H1 (cell line): Measurements from ENCODE around the gene MBNL3. TPM values are rescaled to one million over a fixed set of nuclear protein-coding genes. Genes with fewer than 3 reads are reported as not detected.

Experiments
- CTCF ChIA-PET: fragments of 300-600 bp; sonication (Branson Sonifier 250); formaldehyde crosslinking; loops from one replicate; lab custom pipeline; 2021; ENCODE audit not compliant: partially characterized antibody; lab: Charles Lee
- POLR2A ChIA-PET: fragments of 300-600 bp; sonication (Branson Sonifier 250); formaldehyde crosslinking; loops from one replicate; lab custom pipeline; 2021; ENCODE audit warnings: inconsistent platforms; ENCODE audit not compliant: partially characterized antibody; lab: Charles Lee
- DNase-seq, 2 experiments: peaks; one replicate each; pipeline versions ENCODE4 v3.0.0 to v3.0.0-alpha.2; 2010 to 2022; ENCODE audit warnings: low spot score in 2 of 2, low read depth in 1 of 2, mixed read lengths in 1 of 2
- FAIRE-seq: peaks from 2 replicates; lab custom pipeline; 2011; peaks lifted over from hg19 to GRCh38; lab: Jason Lieb, UNC
- H2AFZ ChIP-seq: 2 replicates; pipeline ENCODE4 v1.8.1; 2012; ENCODE audit warnings: low read length, inconsistent platforms
- H2AK5ac ChIP-seq: 2 replicates; pipeline ENCODE4 v1.6.1; 2013; ENCODE audit warnings: low read depth, low read length
- H2BK120ac ChIP-seq: replicated peaks from 2 replicates; pipeline ENCODE3; 2013; ENCODE audit warnings: low read depth, low read length, inconsistent platforms
- H2BK12ac ChIP-seq: 2 replicates; pipeline ENCODE4 v1.6.1; 2013; ENCODE audit warnings: low read depth, low read length
- H2BK15ac ChIP-seq: 2 replicates; pipeline ENCODE4 v1.6.1; 2013; ENCODE audit warnings: low read length
- H2BK20ac ChIP-seq: 2 replicates; pipeline ENCODE4 v1.6.1; 2013; ENCODE audit warnings: low read length
- H2BK5ac ChIP-seq: 2 replicates; pipeline ENCODE4 v1.6.1; 2013; ENCODE audit warnings: low read depth, low read length
- H3K14ac ChIP-seq: 2 replicates; pipeline ENCODE4 v1.6.1; 2013; ENCODE audit warnings: inconsistent platforms; ENCODE audit not compliant: insufficient read length
- H3K18ac ChIP-seq: 2 replicates; pipeline ENCODE4 v1.6.1; 2013; ENCODE audit warnings: low read length; ENCODE audit errors: extremely low read depth
- H3K23ac ChIP-seq: 2 replicates; pipeline ENCODE4 v1.6.1; 2013; ENCODE audit warnings: inconsistent platforms; ENCODE audit not compliant: insufficient read length
- H3K23me2 ChIP-seq: 2 replicates; pipeline ENCODE4 v1.6.1; 2013; ENCODE audit warnings: low read depth, low read length
- H3K27ac ChIP-seq: 2 replicates; pipeline ENCODE4 v1.6.1; 2011; ENCODE audit warnings: low read depth, low read length, inconsistent platforms
- H3K27me3 ChIP-seq, 4 experiments: replicated peaks in 1 of 4; 1 replicate in 1 of 4; 2 replicates in 3 of 4; pipeline versions ENCODE4 v1.6.1 to v1.8.1; 2011 to 2013; ENCODE audit warnings: low read length in 3 of 4, mild to moderate bottlenecking in 3 of 4, inconsistent platforms in 2 of 4, mixed read lengths in 2 of 4, moderate library complexity in 1 of 4; ENCODE audit not compliant: control insufficient read depth in 3 of 4, insufficient read depth in 3 of 4; ENCODE audit errors: extremely low read depth in 1 of 4
- H3K36me3 ChIP-seq, 4 experiments: 2 replicates each; pipeline versions ENCODE4 v1.6.1 to v1.8.1; 2011 to 2013; ENCODE audit warnings: mild to moderate bottlenecking in 4 of 4, low read length in 3 of 4, moderate library complexity in 2 of 4, control low read depth in 1 of 4, inconsistent platforms in 1 of 4; ENCODE audit not compliant: insufficient read depth in 4 of 4, control insufficient read depth in 2 of 4
- H3K4ac ChIP-seq: replicated peaks from 2 replicates; pipeline ENCODE3; 2013; ENCODE audit warnings: low read length, low read depth, mixed read lengths, inconsistent platforms; ENCODE audit not compliant: insufficient read length
- H3K4me1 ChIP-seq, 4 experiments: replicated peaks in 1 of 4; 1 replicate in 1 of 4; 2 replicates in 3 of 4; pipeline versions ENCODE4 v1.6.1 to v1.8.1; 2011 to 2013; ENCODE audit warnings: low read length in 3 of 4, inconsistent platforms in 2 of 4, mixed read lengths in 1 of 4; ENCODE audit not compliant: insufficient read depth in 4 of 4, control insufficient read depth in 3 of 4
- H3K4me2 ChIP-seq, 2 experiments: 2 replicates each; pipeline versions ENCODE4 v1.6.1 to v1.8.1; 2011 to 2013; ENCODE audit warnings: low read depth in 2 of 2, low read length in 2 of 2, control low read depth in 1 of 2, inconsistent platforms in 1 of 2, mild to moderate bottlenecking in 1 of 2; ENCODE audit not compliant: insufficient read depth in 1 of 2
- H3K4me3 ChIP-seq, 4 experiments: fragments of 200-600, 300-600 bp in 1 of 4; sonication (generic), shearing (Covaris generic), sonication (Bioruptor Twin) in 1 of 4; 2 replicates each; pipeline versions ENCODE4 v1.5.1 to v1.8.1; 2011 to 2016; ENCODE audit warnings: low read length in 4 of 4, low read depth in 3 of 4, control low read depth in 2 of 4, inconsistent platforms in 2 of 4, mild to moderate bottlenecking in 2 of 4, mixed read lengths in 1 of 4, moderate library complexity in 1 of 4; ENCODE audit not compliant: insufficient read depth in 2 of 4; ENCODE audit errors: extremely low read depth in 1 of 4
- H3K56ac ChIP-seq: replicated peaks from 2 replicates; pipeline ENCODE3; 2013; ENCODE audit warnings: low read depth, mild to moderate bottlenecking, mixed read lengths, low read length, inconsistent platforms; ENCODE audit not compliant: insufficient read length
- H3K79me1 ChIP-seq: 2 replicates; pipeline ENCODE4 v1.6.1; 2013; ENCODE audit warnings: low read depth, low read length, control low read depth
- H3K79me2 ChIP-seq, 2 experiments: 2 replicates each; pipeline versions ENCODE4 v1.6.1 to v1.8.1; 2012 to 2013; ENCODE audit warnings: low read length in 2 of 2, mild to moderate bottlenecking in 2 of 2, inconsistent platforms in 1 of 2; ENCODE audit not compliant: insufficient read depth in 2 of 2, control insufficient read depth in 1 of 2
- H3K9ac ChIP-seq, 4 experiments: replicated peaks in 1 of 4; 1 replicate in 1 of 4; 2 replicates in 3 of 4; pipeline versions ENCODE4 v1.6.1 to v1.8.1; 2011 to 2013; ENCODE audit warnings: low read depth in 3 of 4, low read length in 3 of 4, control low read depth in 2 of 4, mild to moderate bottlenecking in 2 of 4, moderate library complexity in 2 of 4, inconsistent platforms in 1 of 4; ENCODE audit errors: extremely low read depth in 1 of 4
- H3K9me3 ChIP-seq, 2 experiments: 2 replicates each; pipeline versions ENCODE4 v1.6.1 to v1.8.1; 2012 to 2013; ENCODE audit warnings: mild to moderate bottlenecking in 2 of 2, moderate library complexity in 2 of 2, control low read depth in 1 of 2, inconsistent platforms in 1 of 2, low read depth in 1 of 2, low read length in 1 of 2, mixed read lengths in 1 of 2; ENCODE audit not compliant: insufficient read depth in 2 of 2
- H4K20me1 ChIP-seq, 2 experiments: replicated peaks in 1 of 2; 2 replicates each; pipeline versions ENCODE3 to v1.8.1; 2011 to 2013; ENCODE audit warnings: inconsistent platforms in 2 of 2, low read length in 2 of 2, mild to moderate bottlenecking in 1 of 2; ENCODE audit not compliant: insufficient read depth in 2 of 2, control insufficient read depth in 1 of 2
- H4K5ac ChIP-seq: 2 replicates; pipeline ENCODE4 v1.6.1; 2013; ENCODE audit warnings: low read length, low read depth, mixed read lengths, inconsistent platforms; ENCODE audit not compliant: insufficient read length
- H4K8ac ChIP-seq: 2 replicates; pipeline ENCODE4 v1.8.0; 2013; ENCODE audit warnings: mild to moderate bottlenecking, moderate library complexity, low read length, inconsistent platforms; ENCODE audit not compliant: insufficient read depth; ENCODE audit errors: extremely low read depth
- H4K91ac ChIP-seq: replicated peaks from 2 replicates; pipeline ENCODE3; 2013; ENCODE audit warnings: low read length, mixed read lengths, inconsistent platforms; ENCODE audit not compliant: insufficient read length
- ATF2 ChIP-seq: IDR thresholded peaks from 2 replicates; pipeline ENCODE4 v1.6.1; 2012; ENCODE audit warnings: low read length, inconsistent platforms
- CHD1 ChIP-seq: IDR thresholded peaks from 2 replicates; pipeline ENCODE4 v1.6.1; 2012; ENCODE audit warnings: low read depth, low read length, improper control_type of control experiment
- CHD2 ChIP-seq: IDR thresholded peaks from 2 replicates; pipeline ENCODE4 v1.6.1; 2012; ENCODE audit warnings: low read length, improper control_type of control experiment
- CTBP2 ChIP-seq: IDR thresholded peaks from 2 replicates; pipeline ENCODE4 v1.7.0; 2011; ENCODE audit warnings: borderline replicate concordance, mild to moderate bottlenecking, moderate library complexity, mixed read lengths, low read length; ENCODE audit not compliant: insufficient read depth, insufficient read length
- EGR1 ChIP-seq: IDR thresholded peaks from 2 replicates; pipeline ENCODE4 v1.6.1; 2011; ENCODE audit warnings: low read depth, low read length, borderline replicate concordance
- EP300 ChIP-seq, 2 experiments: IDR thresholded peaks; 1 replicate in 1 of 2; 2 replicates in 1 of 2; pipeline ENCODE4 v1.6.1; 2011 to 2012; ENCODE audit warnings: low read depth in 2 of 2, low read length in 2 of 2, mild to moderate bottlenecking in 2 of 2, borderline replicate concordance in 1 of 2, inconsistent platforms in 1 of 2, moderate library complexity in 1 of 2
- JUN ChIP-seq: IDR thresholded peaks from 2 replicates; pipeline ENCODE4 v1.6.1; 2011; ENCODE audit warnings: low read depth, mild to moderate bottlenecking, improper control_type of control experiment, low read length
- NRF1 ChIP-seq: IDR thresholded peaks from 2 replicates; pipeline ENCODE4 v1.6.1; 2011; ENCODE audit warnings: mild to moderate bottlenecking, low read depth, low read length, improper control_type of control experiment
- POU5F1 ChIP-seq: IDR thresholded peaks from 2 replicates; pipeline ENCODE4 v1.6.1; 2011; ENCODE audit warnings: low read depth, mild to moderate bottlenecking, low read length, moderate library complexity
- RBBP5 ChIP-seq: IDR thresholded peaks from 2 replicates; pipeline ENCODE4 v1.7.1; 2012; ENCODE audit warnings: low read depth, mild to moderate bottlenecking, inconsistent platforms, low read length, moderate library complexity, borderline replicate concordance
- RXRA ChIP-seq: IDR thresholded peaks from 2 replicates; pipeline ENCODE4 v1.6.1; 2011; ENCODE audit warnings: low read depth, mild to moderate bottlenecking, low read length, moderate library complexity; ENCODE audit not compliant: insufficient read depth
- TAF7 ChIP-seq: optimal IDR thresholded peaks from 2 replicates; pipeline ENCODE3; 2011; ENCODE audit warnings: low read depth, mild to moderate bottlenecking, inconsistent platforms, low read length, moderate library complexity, borderline replicate concordance
- WGBS, 2 experiments: shearing (Covaris generic) in 1 of 2; methylation state at CpG; one replicate each; pipeline versions ENCODE4 v1.1.6 to v1.1.7; 2013 to 2015; ENCODE audit warnings: low lambda C conversion rate in 2 of 2, mixed read lengths in 2 of 2, inconsistent platforms in 1 of 2, low coverage in 1 of 2, missing lambda C conversion rate in 1 of 2; ENCODE audit not compliant: insufficient replicate concordance in 2 of 2, insufficient coverage in 1 of 2, insufficient read length in 1 of 2; ENCODE audit errors: extremely low coverage in 1 of 2, missing lambda C conversion rate in 1 of 2; 5-methylcytosine and 5-hydroxymethylcytosine counted together
- polyA plus RNA-seq, 7 experiments: library from polyadenylated mRNA; depleted of rRNA in 3 of 7; stranded (reverse) in 5 of 7; unstranded in 2 of 7; fragments of >200 nt in 5 of 7; fragments of 200-250 nt in 2 of 7; gene quantifications; 1 replicate in 5 of 7; 2 replicates in 1 of 7; 4 replicates in 1 of 7; pipeline versions ENCODE4 v1.2.1 to v1.2.3, GENCODE V29; 2011 to 2013; ENCODE audit warnings: missing spikeins in 2 of 7, mixed read lengths in 2 of 7
- total RNA-seq: library from RNA; stranded (reverse); fragmentation: NEBNext Ultra II Directional; extraction: Animal tissue kit (Norgen Biotek cat#: 25700); gene quantifications from 2 replicates; pipeline ENCODE4 v1.2.1, GENCODE V29; 2021

Gene MBNL3
- total and polyA plus RNA-seq, 2 of the 8 experiments (the other 6 are each of a cell fraction or from before 2014, with no cell fraction given) = 3.5 to 4.3 TPM

GRCh38 chrX:132382068-132382467 is 106.8 kb downstream of the MBNL3 start:
- Histone ChIP-seq H4K91ac (no peak overlapping the region), H2AFZ (no peak overlapping the region), H3K14ac (no peak overlapping the region), H3K4me3 (no peak overlapping the region), H3K79me2 (no peaks in the 10 kb centered on the region), H2BK5ac (no peak overlapping the region), H3K27ac (no peak overlapping the region), H3K18ac (no peak overlapping the region), H3K23ac (no peak overlapping the region), H3K36me3 (no peaks in the 10 kb centered on the region), H2BK20ac (no peak overlapping the region), H3K9me3 (no peaks in the 10 kb centered on the region), H3K56ac (no peak overlapping the region), H2AK5ac (no peak overlapping the region), H3K4me1 (no peaks in the 10 kb centered on the region), H3K4ac (no peak overlapping the region), H2BK120ac (no peak overlapping the region), H3K27me3 (no peaks in the 10 kb centered on the region), H4K5ac (no peak overlapping the region), H3K23me2 (no peaks in the 10 kb centered on the region), H2BK12ac (no peak overlapping the region), H4K20me1 (no peaks in the 10 kb centered on the region), H3K9ac (no peak overlapping the region), H4K8ac (no peak overlapping the region), H3K79me1 (no peaks in the 10 kb centered on the region), H2BK15ac (no peak overlapping the region), H3K4me2 (no peak overlapping the region)
- ChIA-PET POLR2A (no interaction called here), CTCF (interaction anchor here (1.4 kb wide), 1 partner anchor 12 kb away, joined by 4 read pairs; no protein-coding TSS in a partner anchor)
- DNase-seq (no peak), FAIRE-seq (no peak)
- 89% methylated on average over 7 of the region's 7 CpGs; no CpG with 5 or more reads in 1 of the 2 experiments for WGBS, 2 experiments
- TF ChIP-seq EP300 (IDR thresholded peaks at IDR 0.05; ENCODE audit: borderline replicate concordance in 1 of 2, low read depth in 2 of 2, low read length in 2 of 2) (no peak), RXRA (no peak), CTBP2 (no peak), CHD2 (no peak), RBBP5 (no peak), TAF7 (no peak), CHD1 (no peak), POU5F1 (no peak), JUN (no peak), ATF2 (no peak), EGR1 (no peak), NRF1 (no peak)
